ENCODE data around the gene AGR3.

AGR3 gene

DNA sequence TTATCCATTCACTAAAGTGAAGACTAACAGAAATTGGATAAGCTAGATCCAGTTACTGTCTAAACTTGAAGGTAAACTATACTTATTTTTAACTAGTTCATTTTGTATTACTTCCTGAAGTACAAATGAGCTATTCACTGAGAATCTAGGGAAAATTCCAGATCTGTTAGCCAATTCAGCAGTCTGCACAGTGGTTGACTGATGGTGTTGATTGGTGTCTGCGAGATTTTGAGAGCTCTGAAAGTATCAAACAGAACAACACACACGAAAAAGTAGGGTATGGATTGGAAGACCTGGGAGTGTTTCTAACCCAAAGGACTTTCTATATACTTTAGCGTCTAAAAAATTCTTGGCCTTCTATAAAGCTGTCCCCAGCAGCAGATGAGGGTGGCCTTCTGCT, 43.4 kb downstream of the AGR3 start:
- TF ChIP-seq YY1 (IDR thresholded peaks at IDR 0.05; ENCODE audit: low read depth) (no peak), RAD21 (IDR thresholded peaks at IDR 0.05; ENCODE audit: low read depth) (no peak), CEBPB (IDR thresholded peaks at IDR 0.05) (no peak), CREB1 (IDR thresholded peaks at IDR 0.05; ENCODE audit: low read depth) (no peak), FOXM1 (IDR thresholded peaks at IDR 0.05; ENCODE audit: borderline replicate concordance, low read depth) (no peak), ZBTB7A (IDR thresholded peaks at IDR 0.05; ENCODE audit: low read depth) (no peak), TCF12 (IDR thresholded peaks at IDR 0.05; ENCODE audit: low read depth) (no peak), TEAD4 (IDR thresholded peaks at IDR 0.05) (no peak), EP300 (IDR thresholded peaks at IDR 0.05; ENCODE audit: borderline replicate concordance) (no peak), NFIC (IDR thresholded peaks at IDR 0.05) (no peak), TAF1 (IDR thresholded peaks at IDR 0.05; ENCODE audit: low read depth) (no peak), EGR1 (IDR thresholded peaks at IDR 0.05) (no peak)
- TF ChIP-seq, protein P1, sequence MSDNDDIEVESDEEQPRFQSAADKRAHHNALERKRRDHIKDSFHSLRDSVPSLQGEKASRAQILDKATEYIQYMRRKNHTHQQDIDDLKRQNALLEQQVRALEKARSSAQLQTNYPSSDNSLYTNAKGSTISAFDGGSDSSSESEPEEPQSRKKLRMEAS (IDR thresholded peaks at IDR 0.05) = no peak
- TF ChIP-seq, protein P2, sequence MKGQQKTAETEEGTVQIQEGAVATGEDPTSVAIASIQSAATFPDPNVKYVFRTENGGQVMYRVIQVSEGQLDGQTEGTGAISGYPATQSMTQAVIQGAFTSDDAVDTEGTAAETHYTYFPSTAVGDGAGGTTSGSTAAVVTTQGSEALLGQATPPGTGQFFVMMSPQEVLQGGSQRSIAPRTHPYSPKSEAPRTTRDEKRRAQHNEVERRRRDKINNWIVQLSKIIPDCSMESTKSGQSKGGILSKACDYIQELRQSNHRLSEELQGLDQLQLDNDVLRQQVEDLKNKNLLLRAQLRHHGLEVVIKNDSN (IDR thresholded peaks at IDR 0.05) = no peak
- TF ChIP-seq, protein P3, sequence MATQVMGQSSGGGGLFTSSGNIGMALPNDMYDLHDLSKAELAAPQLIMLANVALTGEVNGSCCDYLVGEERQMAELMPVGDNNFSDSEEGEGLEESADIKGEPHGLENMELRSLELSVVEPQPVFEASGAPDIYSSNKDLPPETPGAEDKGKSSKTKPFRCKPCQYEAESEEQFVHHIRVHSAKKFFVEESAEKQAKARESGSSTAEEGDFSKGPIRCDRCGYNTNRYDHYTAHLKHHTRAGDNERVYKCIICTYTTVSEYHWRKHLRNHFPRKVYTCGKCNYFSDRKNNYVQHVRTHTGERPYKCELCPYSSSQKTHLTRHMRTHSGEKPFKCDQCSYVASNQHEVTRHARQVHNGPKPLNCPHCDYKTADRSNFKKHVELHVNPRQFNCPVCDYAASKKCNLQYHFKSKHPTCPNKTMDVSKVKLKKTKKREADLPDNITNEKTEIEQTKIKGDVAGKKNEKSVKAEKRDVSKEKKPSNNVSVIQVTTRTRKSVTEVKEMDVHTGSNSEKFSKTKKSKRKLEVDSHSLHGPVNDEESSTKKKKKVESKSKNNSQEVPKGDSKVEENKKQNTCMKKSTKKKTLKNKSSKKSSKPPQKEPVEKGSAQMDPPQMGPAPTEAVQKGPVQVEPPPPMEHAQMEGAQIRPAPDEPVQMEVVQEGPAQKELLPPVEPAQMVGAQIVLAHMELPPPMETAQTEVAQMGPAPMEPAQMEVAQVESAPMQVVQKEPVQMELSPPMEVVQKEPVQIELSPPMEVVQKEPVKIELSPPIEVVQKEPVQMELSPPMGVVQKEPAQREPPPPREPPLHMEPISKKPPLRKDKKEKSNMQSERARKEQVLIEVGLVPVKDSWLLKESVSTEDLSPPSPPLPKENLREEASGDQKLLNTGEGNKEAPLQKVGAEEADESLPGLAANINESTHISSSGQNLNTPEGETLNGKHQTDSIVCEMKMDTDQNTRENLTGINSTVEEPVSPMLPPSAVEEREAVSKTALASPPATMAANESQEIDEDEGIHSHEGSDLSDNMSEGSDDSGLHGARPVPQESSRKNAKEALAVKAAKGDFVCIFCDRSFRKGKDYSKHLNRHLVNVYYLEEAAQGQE (IDR thresholded peaks at IDR 0.05; ENCODE audit: low read depth) = no peak

DNA sequence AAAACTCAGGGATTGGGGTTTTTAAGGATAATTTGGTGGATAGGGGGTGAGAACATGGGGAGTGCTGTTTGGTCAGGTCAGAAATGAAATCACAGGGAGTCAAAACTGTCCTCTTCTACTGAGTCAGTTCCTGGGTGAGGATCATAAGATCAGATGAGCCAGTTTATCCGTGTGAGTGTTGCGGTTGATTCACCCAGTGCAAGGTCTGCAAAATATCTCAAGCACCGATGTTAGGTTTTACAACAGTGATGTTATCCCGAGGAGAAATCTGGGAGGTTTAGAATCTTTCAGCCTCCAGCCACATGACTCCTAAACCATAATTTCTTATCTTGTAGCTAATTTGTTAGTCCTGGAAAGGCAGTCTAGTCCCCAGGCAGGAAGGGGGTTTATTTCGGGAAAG, 45.3 kb downstream of the AGR3 start:
- TF ChIP-seq CEBPB (IDR thresholded peaks at IDR 0.05) = no peak
- no peak for TF ChIP-seq FOXM1 (IDR thresholded peaks at IDR 0.05; ENCODE audit: borderline replicate concordance, low read depth)
- no peak for TF ChIP-seq TAF1 (IDR thresholded peaks at IDR 0.05; ENCODE audit: low read depth)
- no peak for TF ChIP-seq YY1 (IDR thresholded peaks at IDR 0.05; ENCODE audit: low read depth)
- TF ChIP-seq, protein P3 (IDR thresholded peaks at IDR 0.05; ENCODE audit: low read depth) = no peak
- TF ChIP-seq EGR1 (IDR thresholded peaks at IDR 0.05) = no peak
- no peak for TF ChIP-seq CREB1 (IDR thresholded peaks at IDR 0.05; ENCODE audit: low read depth)
- TF ChIP-seq TCF12 (IDR thresholded peaks at IDR 0.05; ENCODE audit: low read depth) = no peak

DNA sequence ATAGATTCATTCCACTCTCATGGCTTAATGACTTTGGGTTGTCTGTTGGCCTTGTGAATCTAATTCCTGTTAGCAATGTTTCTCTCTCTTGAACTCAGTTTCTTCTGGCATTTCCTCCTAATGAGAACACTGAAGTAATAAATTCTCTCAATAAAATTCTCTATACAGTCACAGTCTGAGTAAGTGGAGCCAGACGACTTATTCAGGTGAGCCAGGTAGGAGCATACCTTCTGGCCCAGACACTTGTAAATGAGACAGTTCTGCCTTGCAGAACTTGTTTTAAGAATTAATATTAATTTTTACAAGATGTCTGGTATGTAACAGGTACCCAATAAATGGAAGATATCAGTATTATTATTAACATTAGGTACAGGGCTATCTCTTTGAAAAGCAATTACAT, 48.4 kb downstream of the AGR3 start:
- TF ChIP-seq TEAD4 (IDR thresholded peaks at IDR 0.05) = no peak
- TF ChIP-seq RAD21 (IDR thresholded peaks at IDR 0.05; ENCODE audit: low read depth) = no peak
- no peak for TF ChIP-seq FOXM1 (IDR thresholded peaks at IDR 0.05; ENCODE audit: borderline replicate concordance, low read depth)
- TF ChIP-seq CEBPB (IDR thresholded peaks at IDR 0.05) = no peak
- no peak for TF ChIP-seq EGR1 (IDR thresholded peaks at IDR 0.05)
- TF ChIP-seq, protein P2 (IDR thresholded peaks at IDR 0.05) = no peak
- TF ChIP-seq, protein P1 (IDR thresholded peaks at IDR 0.05) = no peak
- TF ChIP-seq TCF12 (IDR thresholded peaks at IDR 0.05; ENCODE audit: low read depth) = no peak
- TF ChIP-seq YY1 (IDR thresholded peaks at IDR 0.05; ENCODE audit: low read depth) = no peak
- no peak for TF ChIP-seq TAF1 (IDR thresholded peaks at IDR 0.05; ENCODE audit: low read depth)
- TF ChIP-seq, protein P3 (IDR thresholded peaks at IDR 0.05; ENCODE audit: low read depth) = no peak
- TF ChIP-seq ZBTB7A (IDR thresholded peaks at IDR 0.05; ENCODE audit: low read depth) = no peak
- no peak for TF ChIP-seq NFIC (IDR thresholded peaks at IDR 0.05)
- no peak for TF ChIP-seq EP300 (IDR thresholded peaks at IDR 0.05; ENCODE audit: borderline replicate concordance)
- no peak for TF ChIP-seq CREB1 (IDR thresholded peaks at IDR 0.05; ENCODE audit: low read depth)

DNA sequence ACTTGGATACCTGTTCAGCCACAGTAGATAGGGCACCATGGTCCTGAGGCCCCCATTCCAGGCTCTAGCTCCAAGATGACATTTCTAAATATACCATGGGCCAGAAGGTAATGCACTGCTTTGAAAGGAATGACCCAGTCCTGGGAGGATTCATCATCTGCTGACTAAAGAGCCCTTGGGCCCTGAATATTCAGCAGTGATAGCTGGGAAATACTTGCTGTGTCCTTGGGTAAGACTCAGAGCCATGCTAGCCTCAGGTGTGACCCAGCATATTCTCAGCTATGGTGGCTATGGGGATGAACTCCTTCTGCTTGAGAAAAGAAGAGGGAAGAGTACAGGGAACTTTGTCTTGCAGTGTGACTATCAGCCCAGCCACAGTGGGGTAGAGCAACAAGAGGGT, 55.7 kb downstream of the AGR3 start:
- no peak for TF ChIP-seq NFIC (IDR thresholded peaks at IDR 0.05)
- TF ChIP-seq EP300 (IDR thresholded peaks at IDR 0.05; ENCODE audit: borderline replicate concordance) = no peak
- no peak for TF ChIP-seq EGR1 (IDR thresholded peaks at IDR 0.05)
- no peak for TF ChIP-seq ZBTB7A (IDR thresholded peaks at IDR 0.05; ENCODE audit: low read depth)
- no peak for TF ChIP-seq CREB1 (IDR thresholded peaks at IDR 0.05; ENCODE audit: low read depth)
- TF ChIP-seq TAF1 (IDR thresholded peaks at IDR 0.05; ENCODE audit: low read depth) = no peak
- no peak for TF ChIP-seq TEAD4 (IDR thresholded peaks at IDR 0.05)
- TF ChIP-seq, protein P2 (IDR thresholded peaks at IDR 0.05) = no peak
- no peak for TF ChIP-seq CEBPB (IDR thresholded peaks at IDR 0.05)
- TF ChIP-seq, protein P3 (IDR thresholded peaks at IDR 0.05; ENCODE audit: low read depth) = no peak
- TF ChIP-seq, protein P1 (IDR thresholded peaks at IDR 0.05) = no peak
- no peak for TF ChIP-seq TCF12 (IDR thresholded peaks at IDR 0.05; ENCODE audit: low read depth)
- no peak for TF ChIP-seq YY1 (IDR thresholded peaks at IDR 0.05; ENCODE audit: low read depth)
- no peak for TF ChIP-seq RAD21 (IDR thresholded peaks at IDR 0.05; ENCODE audit: low read depth)
- no peak for TF ChIP-seq FOXM1 (IDR thresholded peaks at IDR 0.05; ENCODE audit: borderline replicate concordance, low read depth)

Data from Ishikawa (cell line).